HG03571 (cell line): ENCODE measurements around the gene PREX1.

Experiments used
- ATAC-seq: cut with Tn5 transposase; IDR thresholded peaks from one replicate; pipeline ENCODE4 v1.9.1; 2021; ENCODE audit not compliant: unreplicated experiment

PREX1 gene

GRCh38 chr20:48626938-48627736 lies 200.7 kb downstream of the PREX1 start:
- no peak for ATAC-seq

GRCh38 chr20:48626226-48626937 lies 201.4 kb downstream of the PREX1 start:
- ATAC-seq, result no peak

DNA sequence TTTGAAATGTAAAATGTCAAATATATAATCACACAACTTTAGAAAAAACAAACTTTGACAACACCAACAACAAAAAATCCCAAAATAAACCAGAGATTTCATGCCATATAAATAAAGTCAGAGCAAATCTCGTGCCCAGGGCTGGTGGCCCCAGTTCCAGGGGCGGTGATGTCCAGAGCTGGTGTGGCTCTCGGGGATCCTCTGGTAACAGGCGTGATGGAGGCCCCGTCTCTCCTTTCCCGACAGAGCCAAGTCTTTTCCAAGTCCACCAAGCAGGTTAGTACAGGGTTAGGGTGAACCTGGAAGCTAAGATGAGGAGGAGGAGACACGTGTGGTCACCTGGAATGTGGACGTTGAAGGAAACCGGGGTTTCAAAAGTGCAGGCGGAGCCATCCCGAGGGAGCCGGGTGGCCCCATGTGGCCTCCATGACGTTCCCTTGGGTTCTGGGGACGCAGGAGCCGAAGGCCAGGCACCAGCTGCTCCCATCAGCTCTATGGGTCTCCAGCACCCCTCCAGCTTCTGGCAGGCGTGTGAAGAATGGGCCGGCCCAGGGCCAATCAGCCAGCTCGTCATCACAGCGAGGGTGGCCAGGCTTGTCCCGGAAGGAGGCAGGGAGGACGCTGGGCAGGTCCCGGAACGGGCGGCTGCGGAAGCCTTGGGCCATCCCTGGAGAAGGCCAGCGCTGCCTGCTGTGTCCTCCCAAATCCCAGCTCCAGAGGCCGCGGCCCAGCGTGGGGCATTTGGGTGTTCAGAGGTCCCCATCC lies 202.5 kb downstream of the PREX1 start:
- ATAC-seq, result no peak

DNA sequence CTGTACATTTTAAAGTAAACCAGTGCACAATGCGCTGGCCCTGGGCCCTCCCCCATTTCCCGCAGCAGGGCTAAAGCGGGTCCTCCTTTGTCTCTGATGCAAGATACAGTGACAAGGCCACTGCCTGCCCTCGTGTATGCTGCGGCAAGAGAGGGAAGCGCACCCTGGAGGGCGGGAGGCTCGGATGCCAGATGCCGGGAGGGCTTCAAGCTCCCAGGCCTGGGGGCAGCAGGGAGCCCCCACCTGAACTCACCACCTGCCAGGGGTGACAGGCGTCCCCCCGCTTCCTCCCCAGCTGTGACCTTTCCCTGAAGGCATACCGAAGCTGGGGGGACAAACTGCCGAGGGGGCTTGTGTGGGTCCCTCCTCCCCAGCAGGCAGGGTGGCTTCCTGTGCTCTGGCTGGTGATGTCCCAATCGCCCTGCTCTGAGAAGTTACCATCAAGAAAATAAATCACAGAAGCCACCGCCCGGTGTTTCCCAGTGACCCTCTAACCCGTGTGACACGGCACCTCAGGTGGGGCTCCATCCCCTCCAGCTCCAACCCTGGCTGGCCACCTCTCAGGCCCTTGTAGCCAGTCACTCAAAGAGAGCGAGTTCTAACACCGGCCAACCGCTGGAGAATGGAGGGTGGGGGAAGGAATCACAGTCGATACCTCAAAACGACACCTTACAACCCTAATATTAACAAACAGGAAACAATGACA lies 203.3 kb downstream of the PREX1 start:
- ATAC-seq, result no peak

DNA sequence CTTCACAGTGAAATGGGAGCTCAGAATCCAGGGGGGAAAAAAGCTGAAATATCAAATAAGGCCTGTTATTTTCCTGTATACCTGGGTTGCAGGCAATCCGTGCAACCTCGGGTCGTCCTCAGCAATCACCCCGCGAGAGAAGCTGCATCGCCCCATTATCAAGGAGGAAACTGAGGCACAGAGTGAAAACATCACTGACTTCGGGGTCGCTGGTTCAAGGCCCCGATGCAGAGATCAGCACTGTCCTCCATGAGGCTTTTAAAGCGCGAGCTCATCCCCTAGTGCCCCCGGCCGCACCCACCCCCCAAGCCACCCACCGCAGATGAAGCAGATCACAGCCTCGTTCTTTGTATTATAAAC lies 203.9 kb downstream of the PREX1 start:
- ATAC-seq, result no peak

DNA sequence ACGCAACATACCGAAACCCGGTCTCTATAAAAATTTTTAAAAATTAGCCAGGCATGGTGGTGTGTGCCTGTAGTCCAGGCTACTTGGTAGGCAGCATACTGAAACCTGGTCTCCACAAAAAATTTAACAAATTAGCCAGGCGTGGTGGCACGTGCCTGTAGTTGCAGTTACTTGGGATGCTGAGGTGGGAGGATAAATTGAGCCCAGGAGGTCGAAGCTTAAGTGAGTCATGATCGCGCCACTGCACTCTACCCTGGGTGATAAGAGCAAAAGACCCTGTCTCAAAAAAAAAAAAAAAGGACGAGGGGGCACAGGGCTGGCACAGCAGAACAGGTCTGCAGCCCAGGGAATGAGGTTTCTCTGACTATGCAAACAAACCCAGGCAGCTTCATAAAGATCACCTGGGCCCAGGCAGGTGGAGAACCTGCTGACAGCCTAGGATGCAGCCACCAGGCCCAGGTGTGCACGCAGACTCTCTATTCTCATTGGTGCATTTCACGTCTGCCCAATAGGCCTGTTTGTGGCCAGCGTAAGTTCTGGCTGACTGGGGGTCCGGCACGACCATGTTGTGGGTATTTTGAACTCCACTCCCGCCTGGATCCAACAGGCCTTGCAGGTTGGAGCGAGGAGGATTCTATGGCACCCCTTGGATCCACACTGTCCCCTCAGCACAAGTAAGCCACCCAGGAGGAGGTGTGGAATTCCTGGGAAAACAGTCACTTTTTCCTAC lies 204.5 kb downstream of the PREX1 start:
- ATAC-seq, result no peak

DNA sequence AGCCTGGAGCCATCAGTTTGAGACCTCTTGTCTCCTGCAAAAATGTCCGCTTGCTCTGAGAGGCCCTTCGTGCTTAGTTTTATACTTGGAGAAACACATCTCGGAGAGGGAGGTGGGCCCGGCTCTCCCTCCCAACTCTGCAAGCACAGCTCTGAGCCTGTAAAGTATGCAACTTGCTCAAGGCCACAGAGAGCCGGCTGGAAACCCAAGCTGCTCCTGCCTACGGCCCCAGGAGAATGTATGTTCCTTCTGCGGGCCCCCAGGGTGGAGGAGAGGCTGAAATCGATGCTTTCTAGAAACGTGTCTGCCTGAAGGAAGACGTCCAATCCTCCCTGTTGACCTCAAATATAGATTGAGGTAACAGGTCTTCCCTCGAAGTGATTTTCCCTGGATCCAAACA lies 205.4 kb downstream of the PREX1 start:
- no peak for ATAC-seq

- no peak for ATAC-seq
These were observed 206.3 kb downstream of the PREX1 start for GRCh38 chr20:48621376-48622078.

DNA sequence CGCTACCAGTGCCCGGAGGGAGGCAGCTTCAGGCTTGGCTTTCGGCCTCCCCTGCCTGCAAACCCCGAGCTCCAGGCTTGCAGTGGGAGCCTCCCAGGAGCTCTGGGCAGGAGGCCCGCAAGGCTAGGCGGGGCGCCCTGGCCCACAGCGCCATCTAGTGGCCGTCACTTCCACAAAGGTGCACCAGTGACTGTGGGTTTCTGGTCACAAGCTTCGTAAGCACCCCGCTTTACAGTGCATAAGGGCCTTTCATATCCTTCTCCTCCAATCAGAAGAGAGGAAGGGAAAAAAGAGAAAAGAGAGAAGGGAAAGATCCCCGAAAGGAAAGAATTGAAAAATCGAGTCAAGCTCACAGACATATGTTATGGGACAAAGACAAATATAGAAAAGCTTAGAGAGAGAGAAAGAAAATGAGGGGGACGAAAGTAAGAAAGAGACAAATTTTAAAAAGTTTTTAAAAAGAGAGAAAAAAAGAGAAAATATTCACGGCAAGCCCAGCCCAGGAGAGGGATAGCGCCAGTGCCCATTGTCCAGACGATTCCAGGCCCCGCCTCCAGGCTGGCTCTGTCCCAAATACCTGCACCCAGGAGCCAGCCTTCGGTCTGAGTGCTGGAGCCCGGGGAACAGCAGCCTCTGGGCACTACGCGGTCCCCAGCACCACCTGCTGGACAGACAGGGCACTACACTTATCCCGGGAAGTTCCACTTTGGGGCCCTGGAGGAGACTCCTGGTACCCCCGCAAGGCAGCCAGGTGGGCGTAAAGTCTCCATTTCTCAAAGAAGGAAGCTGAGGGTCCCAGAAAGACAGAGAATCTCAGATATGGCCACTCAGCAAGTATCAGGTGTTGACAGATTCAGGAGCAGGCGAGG lies 207.1 kb downstream of the PREX1 start:
- no peak for ATAC-seq

DNA sequence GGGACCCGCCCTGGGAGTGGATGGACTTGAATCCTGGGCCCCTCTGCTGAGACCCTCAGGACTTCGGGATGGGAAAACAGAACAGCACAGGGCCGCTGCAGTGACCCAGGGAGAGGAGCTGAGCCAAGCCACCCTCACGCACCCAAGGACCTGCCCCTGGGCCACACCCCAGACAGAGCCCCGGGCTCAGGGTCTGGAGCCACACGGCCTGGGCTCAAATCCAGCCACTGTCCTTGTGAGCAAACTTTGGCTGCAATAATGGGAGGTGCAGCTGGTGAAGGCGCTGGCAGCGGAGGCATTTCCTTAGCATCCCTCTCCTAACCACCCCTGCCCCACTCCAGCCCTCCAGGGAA lies 207.7 kb downstream of the PREX1 start:
- ATAC-seq, result no peak

DNA sequence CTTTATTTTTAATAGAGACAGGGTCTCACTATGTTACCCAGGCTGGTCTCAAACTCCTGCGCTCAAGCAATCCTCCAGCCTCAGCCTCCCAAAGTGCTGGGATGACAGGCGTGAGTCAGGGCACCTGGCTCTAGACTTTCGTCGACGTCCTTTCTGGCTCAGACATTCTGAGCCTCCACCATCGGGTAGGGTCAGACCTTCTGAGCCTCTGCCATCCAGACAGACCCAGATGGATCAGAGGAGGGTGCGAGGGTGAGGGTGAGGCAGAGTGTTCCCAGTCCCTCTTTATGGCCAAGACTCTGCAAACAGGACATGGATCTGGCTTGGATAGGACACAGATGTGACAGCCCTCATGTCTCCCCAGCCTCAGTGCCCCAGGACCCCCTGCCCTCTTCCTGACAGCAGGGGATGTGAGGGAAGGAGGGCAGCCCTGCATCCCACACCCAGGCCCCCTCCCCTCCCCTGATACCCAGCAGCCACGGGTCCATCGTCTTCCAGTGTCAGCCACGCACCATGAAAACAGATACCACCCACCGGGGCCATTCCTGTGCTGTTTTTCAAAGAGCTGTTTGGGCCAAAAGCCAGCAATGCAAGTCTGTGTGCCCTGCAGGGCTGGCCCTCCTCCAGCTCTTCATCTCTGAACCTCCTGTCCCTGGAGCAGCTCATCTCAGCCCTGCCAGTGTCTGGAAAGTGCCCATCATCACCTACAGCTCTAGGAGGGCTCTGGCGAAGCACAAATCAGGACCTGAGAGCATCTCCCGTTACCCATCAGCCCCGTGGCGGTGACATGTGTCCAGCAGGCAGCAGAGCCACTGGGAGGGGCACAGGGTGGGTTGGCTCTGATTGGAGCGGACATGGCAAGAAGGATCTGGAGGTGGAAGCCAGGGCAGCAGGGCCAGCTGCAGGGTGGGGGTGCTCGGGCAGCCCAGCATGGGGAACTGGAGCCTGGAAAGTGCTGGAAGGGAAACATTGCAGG lies 208.4 kb downstream of the PREX1 start:
- ATAC-seq, result no peak

GRCh38 chr20:48618631-48619030 lies 209.2 kb downstream of the PREX1 start:
- no peak for ATAC-seq

DNA sequence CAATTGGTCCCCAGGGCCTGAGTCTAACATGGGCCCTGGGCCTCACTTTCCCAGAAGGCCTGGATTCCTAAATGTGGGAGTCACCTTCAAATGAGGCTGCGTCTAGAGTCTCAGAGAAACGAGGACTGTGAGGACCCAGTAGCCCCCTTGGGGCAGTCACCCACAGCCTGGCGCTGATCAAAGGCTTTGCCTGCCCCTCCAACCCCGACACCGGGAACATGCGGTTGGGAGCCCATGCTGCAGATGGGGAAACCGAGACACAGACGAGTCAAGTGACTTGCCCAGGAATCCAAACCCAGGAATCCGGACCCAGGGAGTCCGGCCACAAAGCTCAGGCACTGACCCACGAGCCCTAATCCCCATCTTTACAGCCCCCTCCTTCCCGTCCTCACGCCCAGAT lies 209.7 kb downstream of the PREX1 start:
- no peak for ATAC-seq

- ATAC-seq, result no peak
These were observed 210.3 kb downstream of the PREX1 start for GRCh38 chr20:48617481-48617880.

DNA sequence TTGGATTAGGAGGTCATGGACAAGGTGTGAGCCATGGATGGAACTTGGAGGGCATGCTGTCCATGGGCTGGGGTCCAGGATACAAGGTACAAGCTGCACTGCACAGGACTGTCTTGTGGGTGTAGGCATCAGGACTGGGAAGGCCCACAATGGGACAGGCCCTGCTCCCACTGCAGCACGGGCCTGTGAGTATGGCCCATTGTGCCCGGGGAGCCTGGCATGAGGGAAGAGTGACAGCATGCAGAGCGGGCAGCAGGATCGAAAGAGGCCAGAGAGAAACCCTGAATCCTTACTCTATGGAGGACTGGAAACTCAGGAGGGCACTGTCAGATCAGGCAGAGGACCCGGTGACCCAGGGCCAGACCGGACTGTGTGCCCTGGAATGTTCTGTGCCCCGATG lies 211.3 kb downstream of the PREX1 start:
- no peak for ATAC-seq

- no peak for ATAC-seq
These were observed 211.9 kb downstream of the PREX1 start for GRCh38 chr20:48615871-48616270.

GRCh38 chr20:48614593-48615274 lies 213.1 kb downstream of the PREX1 start:
- no peak for ATAC-seq
